Measurements from ENCODE around the gene CTDSP2. TPM values are rescaled to one million over a fixed set of nuclear protein-coding genes. Genes with fewer than 3 reads are reported as not detected.

CTDSP2 gene
- total RNA-seq, 2 experiments from 2014 or later = 44.2 to 118 TPM

DNA sequence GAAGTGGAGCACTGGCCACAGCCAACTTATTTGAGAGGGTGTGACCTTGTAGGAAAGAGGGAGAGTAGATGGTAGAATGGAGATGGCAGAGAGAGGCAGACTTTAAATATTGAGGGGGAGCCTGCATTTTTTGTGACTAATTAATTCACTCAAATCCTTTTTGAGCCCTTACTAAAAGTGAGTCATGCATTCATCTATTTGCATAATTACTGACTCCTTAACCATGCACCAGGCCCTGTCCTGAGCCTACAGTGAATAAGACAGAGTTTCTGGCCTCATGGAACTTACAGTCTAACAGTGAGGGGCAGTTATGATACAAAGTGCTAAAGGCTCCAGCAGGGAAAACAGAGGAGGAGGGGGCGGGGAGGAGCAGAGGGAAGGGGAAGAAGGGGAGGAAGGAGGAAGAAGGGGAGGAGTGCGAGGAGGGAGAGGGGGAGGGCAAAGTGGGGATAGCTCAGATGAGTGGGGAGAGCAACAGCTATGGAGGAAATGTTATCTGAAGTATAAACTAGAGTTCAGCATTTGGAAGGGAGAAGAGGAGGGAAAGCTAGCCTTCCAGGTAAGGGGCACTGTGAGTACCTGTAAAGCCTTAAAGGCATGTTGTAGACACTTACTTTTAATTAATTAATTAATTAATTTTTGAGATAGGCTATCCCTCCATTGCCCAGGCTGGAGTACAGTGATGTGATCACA lies 7.5 kb upstream of the CTDSP2 start:
- Histone ChIP-seq H3K9me3 (ENCODE audit: low read length) (no peaks in the 10 kb centered on the region), H3K4me1 (ENCODE audit: insufficient read depth, low read length, poor library complexity, severe bottlenecking) (peaks cover 10% of the 10 kb centered on the region), H3K79me2 (ENCODE audit: insufficient read depth, low read depth, low read length) (no peaks in the 10 kb centered on the region), H3K9me2 (ENCODE audit: insufficient read depth, low read length) (no peaks in the 10 kb centered on the region), H4K20me1 (ENCODE audit: insufficient read depth, low read length) (no peaks in the 10 kb centered on the region), H3K4me2 (ENCODE audit: low read length) (no peak overlapping the region), H2AFZ (ENCODE audit: low read length) (no peak overlapping the region), H3K4me3 (ENCODE audit: low read depth, low read length, poor library complexity, severe bottlenecking) (no peak overlapping the region), H3K36me3 (ENCODE audit: insufficient read depth, low read length) (no peaks in the 10 kb centered on the region), H3K27ac (ENCODE audit: low read depth, low read length, poor library complexity, severe bottlenecking) (no peak overlapping the region)
- POLR2A ChIA-PET = interaction anchor here (0.6 to 1.9 kb wide), 4 partner anchors 9 to 45 kb away, joined by 3 to 7 read pairs (median 6); no protein-coding TSS in a partner anchor
- intact Hi-C loops (cut with micrococcal nuclease; ENCODE audit: unreplicated experiment) = no loop called here
- no TSS peak for BruUV-seq (replicated peaks)
- CTCF ChIA-PET (ENCODE audit: unreplicated experiment) = interaction anchor here (1.5 kb wide), 1 partner anchor 39 kb away, joined by 3 read pairs; no protein-coding TSS in a partner anchor
- DNase-seq (ENCODE audit: low spot score) = no peak
- no peak for TF ChIP-seq CTCF (conservative IDR thresholded peaks at IDR 0.05; ENCODE audit: low read length)
- TF ChIP-seq EZH2phosphoT487 (IDR thresholded peaks at IDR 0.05; ENCODE audit: borderline replicate concordance, low read depth, low read length) = no peak

DNA sequence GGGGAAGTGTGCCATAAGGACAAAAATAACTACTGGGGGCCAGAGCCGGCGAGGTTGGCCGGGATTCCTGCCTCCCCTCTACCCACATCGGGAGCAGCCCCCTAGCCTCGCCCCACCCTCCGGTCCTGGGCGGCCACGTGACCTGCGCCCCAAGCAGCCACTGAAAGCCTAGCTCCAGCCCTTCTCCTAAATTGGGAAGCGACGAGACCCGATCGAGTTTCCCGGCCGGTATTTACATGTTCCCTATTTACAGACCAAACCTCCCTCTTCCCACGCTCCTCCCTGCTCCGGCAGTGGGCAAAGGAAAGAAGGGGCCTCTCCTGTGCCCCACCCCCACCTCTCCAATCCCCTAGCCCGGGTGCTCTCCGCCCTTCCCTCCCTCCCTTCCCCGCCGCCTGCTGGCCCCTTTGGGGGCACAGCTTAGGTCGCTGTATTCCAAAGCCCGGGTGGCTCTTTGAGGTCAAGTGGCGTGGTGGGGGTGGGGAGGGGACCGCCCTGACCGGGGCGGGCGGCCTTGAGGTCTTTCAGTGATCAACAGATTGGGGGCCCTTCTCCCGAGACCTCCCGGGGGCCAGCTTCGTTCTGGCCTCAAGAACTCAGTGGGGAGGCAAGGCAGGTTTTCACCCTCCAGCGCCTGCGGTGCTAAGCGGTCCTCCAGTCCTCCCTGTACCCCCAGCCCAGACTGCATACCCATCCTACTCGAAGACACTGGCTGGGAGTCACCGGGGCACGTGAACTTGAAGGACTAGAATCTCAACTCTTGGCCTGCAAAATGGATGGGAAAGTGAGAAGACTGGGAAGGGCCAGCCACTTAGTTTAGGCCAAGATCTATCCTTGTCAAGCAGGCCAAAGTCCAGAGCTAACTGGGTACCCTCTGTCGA lies 6.3 kb upstream of the CTDSP2 start:
- intact Hi-C loops (cut with micrococcal nuclease; ENCODE audit: unreplicated experiment) = no loop called here

More for the DNA sequence above, 6.3 kb upstream of the CTDSP2 start:
- no peaks in the 10 kb centered on the region for H3K9me2 ChIP-seq (ENCODE audit: insufficient read depth, low read length)
- no peak overlapping the region for H2AFZ ChIP-seq (ENCODE audit: low read length)
- no peak overlapping the region for H3K27ac ChIP-seq (ENCODE audit: low read depth, low read length, poor library complexity, severe bottlenecking)
- H3K4me3 ChIP-seq (ENCODE audit: low read depth, low read length, poor library complexity, severe bottlenecking) = no peak overlapping the region
- no peaks in the 10 kb centered on the region for H4K20me1 ChIP-seq (ENCODE audit: insufficient read depth, low read length)
- ChIA-PET POLR2A (interaction anchor here (0.6 to 1.9 kb wide), 5 partner anchors 8 to 46 kb away, joined by 3 to 7 read pairs (median 6); no protein-coding TSS in a partner anchor), CTCF (ENCODE audit: unreplicated experiment) (no interaction called here)
- DNase-seq (ENCODE audit: low spot score) = no peak
- BruUV-seq (replicated peaks) = no TSS peak
- TF ChIP-seq CTCF (conservative IDR thresholded peaks at IDR 0.05; ENCODE audit: low read length) = no peak
- no peak for TF ChIP-seq EZH2phosphoT487 (IDR thresholded peaks at IDR 0.05; ENCODE audit: borderline replicate concordance, low read depth, low read length)
- H3K4me2 ChIP-seq (ENCODE audit: low read length) = no peak overlapping the region
- no peaks in the 10 kb centered on the region for H3K9me3 ChIP-seq (ENCODE audit: low read length)
- peaks cover 10% of the 10 kb centered on the region for H3K4me1 ChIP-seq (ENCODE audit: insufficient read depth, low read length, poor library complexity, severe bottlenecking)
- H3K79me2 ChIP-seq (ENCODE audit: insufficient read depth, low read depth, low read length) = no peaks in the 10 kb centered on the region
- no peaks in the 10 kb centered on the region for H3K36me3 ChIP-seq (ENCODE audit: insufficient read depth, low read length)
